BJ (cell line): ENCODE data around the gene FAM13C. TPM values are rescaled to one million over a fixed set of nuclear protein-coding genes. Genes with fewer than 3 reads are reported as not detected.
"Not testable (repeated sequence)": the region's sequence is repeated elsewhere in the genome, so short reads cannot be mapped to it uniquely, and the experiment has no call there.

Source experiments
- CTCF ChIA-PET: fragments of 350-600 bp; formaldehyde crosslinking; extraction: SDS; loops from one replicate; lab custom pipeline; 2021; ENCODE audit warnings: antibody characterized with exemption, inconsistent platforms; lab: Yijun Ruan, JAX
- POLR2A ChIA-PET: fragments of 300-600 bp; sonication (Branson Sonifier 250); formaldehyde crosslinking; extraction: SDS; loops from one replicate; lab custom pipeline; 2021; ENCODE audit warnings: antibody characterized with exemption; lab: Charles Lee
- DNase-seq: peaks from one replicate; pipeline ENCODE4 v3.0.0-alpha.2; 2011; ENCODE audit warnings: low read depth
- H3K27me3 ChIP-seq: 2 replicates; pipeline ENCODE4 v1.6.0; 2011; ENCODE audit warnings: low read length; ENCODE audit not compliant: control insufficient read depth, insufficient read depth
- H3K36me3 ChIP-seq: 2 replicates; pipeline ENCODE4 v1.5.1; 2011; ENCODE audit warnings: low read length; ENCODE audit not compliant: control insufficient read depth, insufficient read depth
- H3K4me3 ChIP-seq: 2 replicates; pipeline ENCODE4 v1.5.1; 2011; ENCODE audit warnings: low read depth, mild to moderate bottlenecking, control low read depth, low read length
- CTCF ChIP-seq: IDR thresholded peaks from 2 replicates; pipeline ENCODE4 v1.5.1; 2011; ENCODE audit warnings: low read depth, mild to moderate bottlenecking, control low read depth, inconsistent platforms, low read length, moderate library complexity; ENCODE audit not compliant: insufficient read depth
- polyA plus RNA-seq: library from polyadenylated mRNA; depleted of rRNA; stranded (reverse); fragments of >200 nt; gene quantifications from 2 replicates; pipeline ENCODE4 v1.2.3, GENCODE V29; 2011

Gene FAM13C
- polyA plus RNA-seq, 1 experiment, result not detected

GRCh38 chr10:59225211-59225610, 137.1 kb downstream of the FAM13C start:
- TF ChIP-seq CTCF, result no peak
- Histone ChIP-seq H3K27me3 (no peaks in the 10 kb centered on the region), H3K4me3 (no peak overlapping the region), H3K36me3 (no peaks in the 10 kb centered on the region)
- ChIA-PET POLR2A (no interaction called here), CTCF (interaction anchor here (0.6 kb wide), 1 partner anchor 17 kb away, joined by 3 read pairs; no protein-coding TSS in a partner anchor)
- no peak for DNase-seq

- DNase-seq, POLR2A ChIA-PET, CTCF ChIA-PET: not testable (repeated sequence)
Measured at GRCh38 chr10:59223597-59223996, 138.8 kb downstream of the FAM13C start.

GRCh38 chr10:59222788-59223187, 139.6 kb downstream of the FAM13C start:
- ChIA-PET POLR2A (no interaction called here), CTCF (no interaction called here)
- DNase-seq, result no peak
- no peak for TF ChIP-seq CTCF
- H3K36me3 ChIP-seq, result no peaks in the 10 kb centered on the region
- H3K27me3 ChIP-seq, result no peaks in the 10 kb centered on the region
- no peak overlapping the region for H3K4me3 ChIP-seq

More at GRCh38 chr10:59223597-59223996, 138.8 kb downstream of the FAM13C start:
- not testable (repeated sequence) for H3K36me3 ChIP-seq, H3K4me3 ChIP-seq, H3K27me3 ChIP-seq

- Histone ChIP-seq H3K4me3 (no peak overlapping the region), H3K27me3 (no peaks in the 10 kb centered on the region), H3K36me3 (no peaks in the 10 kb centered on the region)
- no peak for TF ChIP-seq CTCF
- CTCF ChIA-PET, result no interaction called here
- DNase-seq, result no peak
- POLR2A ChIA-PET, result no interaction called here
Measured at GRCh38 chr10:59216178-59216869, 146.0 kb downstream of the FAM13C start.

GRCh38 chr10:59214160-59214559, 148.2 kb downstream of the FAM13C start:
- ChIA-PET CTCF (no interaction called here), POLR2A (no interaction called here)
- no peaks in the 10 kb centered on the region for H3K27me3 ChIP-seq
- no peaks in the 10 kb centered on the region for H3K36me3 ChIP-seq
- no peak for TF ChIP-seq CTCF
- DNase-seq, result no peak
- no peak overlapping the region for H3K4me3 ChIP-seq
